Tibial nerve (tissue), 4 donors: Measurements from ENCODE around the gene RLN3. TPM values are rescaled to one million over a fixed set of nuclear protein-coding genes. Genes with fewer than 3 reads are reported as not detected.

Experiments used
- DNase-seq, 2 donors: peaks; one replicate each; pipeline ENCODE4 v3.0.0-alpha.2; 2019; ENCODE audit warnings: low spot score in 2 of 2
- H3K27ac ChIP-seq, 4 donors: fragments of 200-600 bp; sonication (generic) in 3 of 4; one replicate each; pipeline ENCODE4 v1.5.1; 2017 to 2019; ENCODE audit warnings: mild to moderate bottlenecking in 1 of 4
- H3K27me3 ChIP-seq, 2 donors: fragments of 200-600 bp; sonication (generic) in 1 of 2; one replicate each; pipeline versions ENCODE4 v1.5.1 to v1.6.0; 2017 to 2019
- H3K36me3 ChIP-seq, 3 donors: fragments of 200-600 bp; sonication (generic); one replicate each; pipeline ENCODE4 v1.5.1; 2018 to 2019
- H3K4me1 ChIP-seq, 4 donors: fragments of 200-600 bp; sonication (generic) in 3 of 4; one replicate each; pipeline ENCODE4 v1.5.1; 2017 to 2019
- H3K4me3 ChIP-seq, 4 donors: fragments of 200-600 bp; sonication (generic) in 3 of 4; one replicate each; pipeline ENCODE4 v1.5.1; 2017 to 2019; ENCODE audit warnings: mild to moderate bottlenecking in 1 of 4, moderate library complexity in 1 of 4
- H3K9me3 ChIP-seq, 4 donors: fragments of 200-600 bp; sonication (generic) in 3 of 4; one replicate each; pipeline ENCODE4 v1.5.1; 2017 to 2019
- CTCF ChIP-seq, 5 experiments: fragments of 200-600 bp in 3 of 5; fragments of 450-650 bp in 2 of 5; sonication (generic) in 3 of 5; IDR thresholded peaks; one replicate each; pipeline ENCODE4 v1.5.1; 2016 to 2019; ENCODE audit warnings: antibody characterized with exemption in 5 of 5, mild to moderate bottlenecking in 3 of 5, moderate library complexity in 2 of 5
- EP300 ChIP-seq, 2 donors: sonication (generic); formaldehyde crosslinking; IDR thresholded peaks; one replicate each; pipeline ENCODE4 v1.6.1; 2017; ENCODE audit warnings: antibody characterized with exemption in 2 of 2, mild to moderate bottlenecking in 1 of 2
- POLR2A ChIP-seq, 2 donors: fragments of 450-650 bp; IDR thresholded peaks; one replicate each; pipeline ENCODE4 v1.6.1; 2017; ENCODE audit warnings: antibody characterized with exemption in 2 of 2, mild to moderate bottlenecking in 2 of 2, moderate library complexity in 2 of 2
- WGBS, 2 donors: methylation state at CpG; one replicate each; pipeline ENCODE4 v1.1.5; 2018; 5-methylcytosine and 5-hydroxymethylcytosine counted together
- total RNA-seq, 4 donors: library from RNA; depleted of rRNA; stranded (reverse); fragments of >200 nt; gene quantifications; one replicate each; pipeline ENCODE4 v1.1.0, GENCODE V29; 2016

The RLN3 gene
- total RNA-seq, 4 donors from 2014 or later: not detected

- H3K27me3 ChIP-seq: no peaks in the 10 kb centered on the region
- H3K4me3 ChIP-seq: no peak overlapping the region
- no peaks in the 10 kb centered on the region for H3K9me3 ChIP-seq
- no peak for DNase-seq
- H3K36me3 ChIP-seq: peaks cover 0 to 55% (median 0%) of the 10 kb centered on the region in 3 donors
- H3K4me1 ChIP-seq: peaks cover 0 to 37% (median 19%) of the 10 kb centered on the region in 4 donors
- 96 to 98% methylated on average over 5 of the region's 5 CpGs for WGBS, 2 donors
- no peak overlapping the region for H3K27ac ChIP-seq
- no peak for TF ChIP-seq CTCF (IDR thresholded peaks at IDR 0.05)
- no peak for TF ChIP-seq POLR2A (IDR thresholded peaks at IDR 0.05)
- TF ChIP-seq EP300 (IDR thresholded peaks at IDR 0.05): no peak
These were observed 46.9 kb upstream of the RLN3 start for GRCh38 chr19:13981021-13981420.

GRCh38 chr19:13981467-13981866, 46.5 kb upstream of the RLN3 start:
- peaks cover 0 to 41% (median 21%) of the 10 kb centered on the region in 4 donors for H3K4me1 ChIP-seq
- no peaks in the 10 kb centered on the region for H3K9me3 ChIP-seq
- 79 to 80% methylated on average over 9 of the region's 9 CpGs for WGBS, 2 donors
- no peak for DNase-seq
- no peak for TF ChIP-seq POLR2A (IDR thresholded peaks at IDR 0.05)
- TF ChIP-seq CTCF (IDR thresholded peaks at IDR 0.05): no peak
- TF ChIP-seq EP300 (IDR thresholded peaks at IDR 0.05): no peak
- H3K27ac ChIP-seq: peak overlapping the region in 1 of 4 donors; percentile 34
- peaks cover 0 to 51% (median 0%) of the 10 kb centered on the region in 3 donors for H3K36me3 ChIP-seq
- no peak overlapping the region for H3K4me3 ChIP-seq
- no peaks in the 10 kb centered on the region for H3K27me3 ChIP-seq

GRCh38 chr19:13981988-13982501, 45.9 kb upstream of the RLN3 start:
- H3K27me3 ChIP-seq: no peaks in the 10 kb centered on the region
- peak overlapping the region in 1 of 4 donors; percentile 34 for H3K27ac ChIP-seq
- H3K9me3 ChIP-seq: no peaks in the 10 kb centered on the region
- H3K4me3 ChIP-seq: no peak overlapping the region
- DNase-seq: no peak
- peaks cover 0 to 46% (median 26%) of the 10 kb centered on the region in 4 donors for H3K4me1 ChIP-seq
- no peak for TF ChIP-seq POLR2A (IDR thresholded peaks at IDR 0.05)
- no peak for TF ChIP-seq CTCF (IDR thresholded peaks at IDR 0.05)
- no peak for TF ChIP-seq EP300 (IDR thresholded peaks at IDR 0.05)
- 93 to 95% methylated on average over 17 of the region's 17 CpGs for WGBS, 2 donors
- peaks cover 0 to 47% (median 0%) of the 10 kb centered on the region in 3 donors for H3K36me3 ChIP-seq

- Histone ChIP-seq H3K36me3 (peaks cover 0 to 48% (median 0%) of the 10 kb centered on the region in 3 donors), H3K27ac (no peak overlapping the region), H3K9me3 (no peaks in the 10 kb centered on the region), H3K4me3 (no peak overlapping the region), H3K27me3 (no peaks in the 10 kb centered on the region), H3K4me1 (peaks cover 0 to 53% (median 30%) of the 10 kb centered on the region in 4 donors)
- no peak for TF ChIP-seq CTCF (IDR thresholded peaks at IDR 0.05)
- 96 to 97% methylated on average over 9 of the region's 9 CpGs for WGBS, 2 donors
- no peak for DNase-seq
These were observed 45.2 kb upstream of the RLN3 start for GRCh38 chr19:13982773-13983172.

- Histone ChIP-seq H3K36me3 (peaks cover 0 to 51% (median 0%) of the 10 kb centered on the region in 3 donors), H3K4me1 (peaks cover 0 to 52% (median 29%) of the 10 kb centered on the region in 4 donors), H3K27ac (peak overlapping the region in 1 of 4 donors; percentile 34), H3K9me3 (no peaks in the 10 kb centered on the region), H3K4me3 (no peak overlapping the region), H3K27me3 (no peaks in the 10 kb centered on the region)
- DNase-seq: no peak
- 69 to 80% methylated on average over 6 to 15 of the region's 21 CpGs for WGBS, 2 donors
- TF ChIP-seq POLR2A (IDR thresholded peaks at IDR 0.05) (no peak), EP300 (IDR thresholded peaks at IDR 0.05) (no peak), CTCF (IDR thresholded peaks at IDR 0.05) (no peak)
These were observed 44.6 kb upstream of the RLN3 start for GRCh38 chr19:13983213-13983889.
